NCI-H748 (cell line): ENCODE results near the gene PDE6A.
"Not testable (repeated sequence)": the region's sequence is repeated elsewhere in the genome, so short reads cannot be mapped to it uniquely, and the experiment has no call there.

Experiments
- DNase-seq: peaks from one replicate; lab custom pipeline; 2025; ENCODE audit not compliant: unreplicated experiment; lab: John Stamatoyannopoulos, UW

PDE6A gene

GRCh38 chr5:149953436-149954121, 9.0 kb upstream of the PDE6A start:
- DNase-seq, result no peak

- no peak for DNase-seq
Measured at GRCh38 chr5:149951138-149951749, 6.7 kb upstream of the PDE6A start.

DNA sequence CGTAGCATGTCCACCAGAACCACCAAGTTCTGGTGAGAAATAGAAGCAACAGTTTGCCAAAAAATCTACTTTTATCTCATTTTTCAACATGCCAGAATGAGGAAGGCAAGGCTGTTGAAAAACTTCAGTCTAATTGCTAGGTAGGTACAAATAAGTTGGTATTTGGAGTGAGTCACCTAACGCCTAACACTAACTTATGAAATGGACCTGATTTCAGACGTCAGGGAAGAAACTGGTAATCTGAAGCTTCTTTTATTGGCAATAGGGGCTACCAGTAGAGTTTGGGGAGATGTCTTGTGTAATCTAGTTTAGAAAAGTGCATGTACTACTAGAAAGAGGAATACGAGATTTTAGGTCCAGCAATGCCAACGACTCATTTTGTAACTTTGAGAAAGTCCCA, 4.4 kb upstream of the PDE6A start:
- DNase-seq, result no peak

- DNase-seq, result no peak
Measured at GRCh38 chr5:149946118-149946517, 1.5 kb upstream of the PDE6A start.

DNA sequence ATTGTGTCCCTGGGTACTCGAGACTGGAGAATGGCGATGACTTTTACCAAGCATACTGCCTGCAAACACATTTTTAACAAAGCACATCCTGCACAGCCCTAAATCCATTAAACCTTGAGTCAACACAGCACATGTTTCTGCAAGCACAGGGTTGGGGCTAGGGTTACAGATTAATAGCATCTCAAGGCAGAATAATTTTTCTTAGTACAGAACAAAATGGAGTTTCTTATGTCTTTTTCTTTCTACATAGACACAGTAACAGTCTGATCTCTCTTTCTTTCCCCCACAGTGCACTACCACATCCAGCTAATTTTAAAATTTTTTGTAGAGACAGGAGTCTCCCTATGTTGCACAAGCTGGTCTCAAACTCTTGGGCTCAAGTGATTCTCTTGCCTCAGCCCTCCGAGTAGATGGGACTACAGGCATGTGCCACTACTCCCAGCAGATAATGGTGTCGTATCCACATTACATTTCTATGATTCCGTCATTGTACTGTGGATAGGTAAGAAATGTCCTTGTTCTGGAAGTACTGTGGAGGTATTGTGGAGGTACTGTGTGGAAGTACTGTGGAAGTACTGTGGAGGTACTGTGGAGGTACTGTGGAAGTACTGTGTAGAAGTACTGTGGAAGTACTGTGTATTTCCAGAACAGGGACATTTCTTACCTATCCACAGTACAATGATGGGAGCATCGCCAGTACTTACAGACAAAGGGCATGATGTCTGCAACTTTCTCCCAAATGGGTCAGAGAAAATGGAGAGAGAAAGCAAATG, 1.2 kb downstream of the PDE6A start:
- DNase-seq, result peak; percentile 8

DNA sequence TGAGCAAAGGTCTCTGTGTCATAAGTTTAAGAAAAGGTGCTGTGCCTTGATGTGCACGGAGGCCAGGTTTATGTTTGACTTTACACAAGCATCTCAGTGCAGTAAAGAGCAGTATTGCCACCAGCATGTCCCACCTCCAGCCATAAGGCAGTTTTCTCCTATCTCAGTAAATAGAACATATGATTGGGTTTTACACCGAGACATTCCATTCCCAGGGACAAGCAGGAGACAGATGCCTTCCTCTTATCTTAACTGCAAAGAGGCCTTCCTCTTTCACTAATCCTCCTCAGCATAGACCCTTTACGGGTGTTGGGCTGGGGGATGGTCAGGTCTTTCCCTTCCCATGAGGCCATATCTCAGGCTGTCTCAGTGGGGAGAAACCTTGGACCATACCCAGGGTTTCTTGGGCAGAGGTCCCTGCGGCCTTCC, 1.8 kb downstream of the PDE6A start:
- not testable (repeated sequence) for DNase-seq

GRCh38 chr5:149942199-149942598, 2.4 kb downstream of the PDE6A start:
- no peak for DNase-seq

DNA sequence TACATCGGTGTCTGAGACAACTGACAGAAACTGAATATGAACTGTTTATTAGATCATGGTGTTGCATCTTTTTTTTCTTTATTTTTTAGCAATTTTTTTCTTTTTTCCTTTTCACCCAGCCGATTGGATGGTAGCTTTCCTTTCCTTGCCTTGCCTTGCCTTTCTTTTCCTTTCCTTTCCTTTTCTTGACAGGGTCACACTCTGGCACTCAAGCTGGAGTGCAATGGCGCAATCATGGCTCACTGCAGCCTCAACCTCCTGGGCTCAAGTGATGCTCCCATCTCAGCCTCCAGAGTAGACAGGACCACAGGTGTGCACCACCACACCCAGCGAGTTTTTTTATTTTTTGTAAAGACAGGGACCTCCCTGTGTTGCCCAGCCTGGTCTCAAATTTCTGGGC, 2.8 kb downstream of the PDE6A start:
- DNase-seq, result no peak

GRCh38 chr5:149940941-149941644, 3.5 kb downstream of the PDE6A start:
- peak; percentile 28 for DNase-seq

DNA sequence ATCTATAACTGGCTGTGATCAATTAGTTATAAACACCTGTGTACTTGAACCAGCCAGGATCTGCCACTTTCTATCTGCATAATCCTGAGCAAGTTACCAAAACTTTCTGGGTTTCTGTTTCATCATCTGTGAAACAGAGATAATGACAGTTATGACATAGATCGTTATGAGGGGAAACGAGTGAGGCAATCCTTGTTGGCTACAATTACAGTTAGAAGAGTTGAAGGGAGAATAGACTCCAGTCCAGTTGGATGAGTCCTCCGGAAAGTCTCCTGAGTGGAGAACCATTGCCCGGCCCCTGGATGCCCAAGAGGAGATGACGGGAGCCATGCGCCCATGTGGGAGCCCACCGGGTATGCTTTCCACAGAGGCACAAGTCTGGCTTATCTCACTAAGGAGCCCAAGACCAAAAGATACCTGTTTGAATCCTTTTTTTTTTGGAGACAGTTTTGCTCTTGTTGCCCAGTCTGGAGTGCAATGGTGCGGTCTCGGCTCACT, 4.5 kb downstream of the PDE6A start:
- no peak for DNase-seq

GRCh38 chr5:149939546-149939945, 5.0 kb downstream of the PDE6A start:
- DNase-seq, result peak; percentile 7

GRCh38 chr5:149938791-149939358, 5.7 kb downstream of the PDE6A start:
- no peak for DNase-seq

DNA sequence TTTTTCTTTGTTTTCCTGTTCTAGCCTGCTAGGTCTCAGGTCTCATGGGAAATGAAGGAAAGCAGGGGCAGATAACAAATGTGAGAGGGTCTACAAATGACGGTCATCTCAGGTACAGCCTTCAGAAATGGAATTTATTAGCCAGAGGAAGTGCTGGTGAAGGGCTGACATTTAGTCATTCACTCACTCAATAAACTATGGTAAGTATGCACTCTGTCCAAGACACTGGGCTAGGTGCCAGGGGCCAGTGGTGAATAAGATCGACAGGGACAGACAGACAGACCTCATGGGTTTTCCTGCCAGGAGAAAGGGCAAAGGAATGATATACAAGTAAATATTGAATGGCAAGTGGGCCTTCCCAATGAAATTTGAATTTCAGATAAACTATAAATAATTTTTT, 6.3 kb downstream of the PDE6A start:
- no peak for DNase-seq

GRCh38 chr5:149937610-149938009, 7.0 kb downstream of the PDE6A start:
- DNase-seq, result peak; percentile 98

DNA sequence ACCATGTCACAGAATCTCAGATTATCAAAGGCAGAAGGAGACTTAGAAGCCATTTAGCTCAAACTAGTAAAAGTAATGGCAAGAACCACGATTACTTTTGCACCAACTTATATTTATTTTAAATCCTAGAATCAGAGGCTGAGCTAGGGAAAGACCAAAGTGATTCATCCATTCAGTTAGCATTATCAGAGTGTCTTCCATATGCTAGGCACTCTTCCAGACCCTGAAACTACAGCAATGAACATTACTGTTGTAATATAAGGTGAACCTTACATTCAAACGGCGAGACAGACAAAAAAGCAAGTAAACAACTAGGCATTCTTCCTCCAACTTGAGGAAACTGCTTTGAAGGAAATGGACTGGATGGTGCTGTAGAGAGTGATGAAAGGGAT, 7.9 kb downstream of the PDE6A start:
- DNase-seq, result no peak

DNA sequence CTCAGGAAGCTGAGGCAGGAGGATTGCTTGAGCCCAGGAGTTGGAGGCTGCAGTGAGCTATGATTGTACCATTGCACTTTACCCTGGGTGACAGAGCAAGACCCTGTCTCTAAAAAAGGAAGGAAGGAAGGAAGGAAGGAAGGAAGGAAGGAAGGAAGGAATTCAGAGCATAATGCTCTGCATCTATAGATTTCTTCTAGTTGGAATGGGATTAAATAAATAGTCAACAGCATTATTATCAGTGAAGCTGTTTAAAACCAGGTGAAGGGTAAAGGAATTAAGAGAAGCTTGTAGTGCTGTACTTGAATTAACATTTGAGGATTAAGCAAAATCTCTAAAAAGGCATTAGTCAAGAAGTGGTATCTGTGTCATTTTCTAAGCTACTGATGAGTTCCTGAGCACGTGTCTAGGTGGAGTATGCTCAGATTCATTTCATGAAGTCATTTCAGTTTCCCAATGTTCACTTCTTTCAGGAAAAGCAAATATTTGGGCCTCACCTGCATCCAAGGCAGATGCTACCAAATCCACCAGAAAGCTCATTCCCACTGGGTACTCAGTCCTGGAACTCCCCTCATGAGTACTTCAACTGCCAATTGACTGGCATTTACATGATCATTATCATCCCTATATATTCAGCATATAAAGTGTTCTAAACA, 8.4 kb downstream of the PDE6A start:
- DNase-seq, result peak; percentile 23

DNA sequence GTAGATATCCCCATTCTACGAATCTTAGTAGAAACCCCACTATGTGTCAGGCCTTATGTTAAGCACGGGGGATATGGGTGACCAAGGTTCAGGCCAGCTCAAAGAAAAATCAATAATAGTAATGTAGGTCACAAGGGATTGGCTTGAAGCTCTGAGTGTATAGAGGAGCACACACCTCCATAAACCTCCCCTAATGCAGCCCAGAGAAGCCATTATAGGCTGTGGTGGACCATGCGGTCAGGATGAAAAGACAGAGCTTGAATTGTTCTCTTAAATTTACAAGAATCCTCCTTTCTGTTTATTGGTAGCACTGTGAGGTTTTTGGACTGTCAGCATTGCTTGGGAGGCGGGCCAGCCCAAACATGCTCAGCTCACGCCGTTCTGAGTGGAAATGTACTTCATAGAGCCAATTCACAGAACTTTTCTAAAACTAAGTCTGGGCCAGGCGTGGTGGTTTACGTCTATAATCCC, 9.1 kb downstream of the PDE6A start:
- no peak for DNase-seq

- DNase-seq, result peak; percentile 80
Measured at GRCh38 chr5:149932445-149933350, 11.9 kb downstream of the PDE6A start.

DNA sequence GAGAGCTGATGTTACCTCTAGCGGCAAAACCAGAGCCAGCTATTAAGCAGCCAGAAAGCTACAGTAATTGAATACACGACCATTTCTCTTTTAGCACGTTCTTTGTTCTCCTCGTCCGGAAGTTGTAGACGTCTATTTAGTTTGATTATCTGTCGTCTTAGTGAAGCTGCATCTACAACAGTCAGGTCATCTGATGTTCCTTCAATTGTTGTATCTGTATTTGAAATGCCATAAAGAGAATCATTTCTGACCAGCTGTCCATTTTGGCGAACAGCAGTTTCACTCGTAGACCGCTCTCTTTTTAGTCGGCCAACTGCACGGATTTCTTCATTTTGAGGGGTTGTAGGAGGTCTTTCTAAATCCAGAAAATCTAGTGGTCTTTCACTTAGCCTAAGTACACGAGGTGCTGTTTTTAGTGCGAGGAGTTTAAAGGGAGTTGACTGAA, 12.6 kb downstream of the PDE6A start:
- peak; percentile 82 for DNase-seq
